HG02938 (cell line): Measurements from ENCODE around the gene ANK2.

Experiments
- ATAC-seq: cut with Tn5 transposase; IDR thresholded peaks from one replicate; pipeline ENCODE4 v1.9.1; 2021; ENCODE audit warnings: mild to moderate bottlenecking, moderate library complexity; ENCODE audit not compliant: unreplicated experiment

Gene ANK2

GRCh38 chr4:113145519-113146291 is 96.3 kb downstream of the ANK2 start:
- ATAC-seq, result no peak

GRCh38 chr4:113146876-113147358 is 97.5 kb downstream of the ANK2 start:
- ATAC-seq, result peak; percentile 90

- ATAC-seq, result no peak
Measured at GRCh38 chr4:113147498-113148111, 98.2 kb downstream of the ANK2 start.

GRCh38 chr4:113148925-113149324 is 99.5 kb downstream of the ANK2 start:
- ATAC-seq, result no peak

GRCh38 chr4:113153529-113154101 is 104.2 kb downstream of the ANK2 start:
- no peak for ATAC-seq

GRCh38 chr4:113154281-113154680 is 104.8 kb downstream of the ANK2 start:
- ATAC-seq, result no peak

GRCh38 chr4:113157086-113157857 is 107.8 kb downstream of the ANK2 start:
- no peak for ATAC-seq

- ATAC-seq, result no peak
Measured at GRCh38 chr4:113159942-113160545, 110.6 kb downstream of the ANK2 start.

- ATAC-seq, result no peak
Measured at GRCh38 chr4:113160548-113160947, 111.1 kb downstream of the ANK2 start.

GRCh38 chr4:113162089-113162488 is 112.6 kb downstream of the ANK2 start:
- no peak for ATAC-seq

- ATAC-seq, result no peak
Measured at GRCh38 chr4:113169368-113169767, 119.9 kb downstream of the ANK2 start.

GRCh38 chr4:113170115-113170804 is 120.8 kb downstream of the ANK2 start:
- no peak for ATAC-seq

GRCh38 chr4:113170805-113171468 is 121.5 kb downstream of the ANK2 start:
- ATAC-seq, result no peak

- no peak for ATAC-seq
Measured at GRCh38 chr4:113173126-113173792, 123.8 kb downstream of the ANK2 start.

GRCh38 chr4:113173793-113174264 is 124.4 kb downstream of the ANK2 start:
- no peak for ATAC-seq

GRCh38 chr4:113179091-113179490 is 129.6 kb downstream of the ANK2 start:
- no peak for ATAC-seq

GRCh38 chr4:113179996-113180395 is 130.5 kb downstream of the ANK2 start:
- no peak for ATAC-seq

- ATAC-seq, result no peak
Measured at GRCh38 chr4:113181289-113182007, 132.0 kb downstream of the ANK2 start.
